Measurements from ENCODE around the gene ITGA2B. TPM values are rescaled to one million over a fixed set of nuclear protein-coding genes. Genes with fewer than 3 reads are reported as not detected.

Gene ITGA2B
- total RNA-seq, 1 experiment from 2014 or later: 8.3 TPM

DNA sequence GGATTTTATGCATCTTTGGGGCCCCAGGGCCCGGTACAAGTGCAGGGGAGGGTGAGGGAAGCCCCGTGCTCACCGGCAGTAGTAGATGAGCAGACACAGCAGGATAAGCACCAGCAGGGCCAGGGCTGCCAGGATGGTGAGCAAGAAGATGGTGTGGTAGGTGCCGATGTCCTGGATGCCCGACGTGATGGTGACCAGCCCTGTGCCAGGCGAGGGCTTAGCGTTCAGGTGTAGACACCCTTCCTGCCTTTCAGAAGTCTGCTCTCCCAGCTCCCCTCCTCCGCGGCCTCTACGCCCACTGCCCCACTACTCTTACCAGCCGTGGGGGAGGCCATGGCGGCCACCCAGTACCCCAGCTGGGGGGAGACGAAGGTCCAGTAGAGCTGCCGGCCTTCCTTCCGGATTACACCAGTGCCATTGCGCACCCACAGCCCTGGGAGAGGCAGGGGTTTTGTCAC is 33.8 kb downstream of the ITGA2B start:
- H3K4me3 Mint-ChIP-seq: peak overlapping the region in 1 of 2 experiments; percentile 52; a peak in 2 of 5 replicates
- Histone ChIP-seq H3K4me1 (ENCODE audit: insufficient read depth, low read length) (peaks cover under 1% of the 10 kb centered on the region; the same call in 1 of the 2 replicates), H4K91ac (ENCODE audit: insufficient read length, low read depth, low read length) (no peak overlapping the region), H3K56ac (ENCODE audit: insufficient read length, low read depth, low read length) (no peak overlapping the region), H3K23me2 (ENCODE audit: insufficient read length, low read depth, low read length, poor library complexity, severe bottlenecking) (peaks cover 3% of the 10 kb centered on the region), H2AFZ (ENCODE audit: low read length) (no peak overlapping the region), H3K4ac (ENCODE audit: low read depth, low read length) (no peak overlapping the region), H3K9ac (ENCODE audit: extremely low read depth, insufficient read length, low read length) (no peak overlapping the region), H2BK5ac (ENCODE audit: insufficient read length, low read length) (no peak overlapping the region), H3K23ac (ENCODE audit: insufficient read length, low read depth, low read length) (no peak overlapping the region), H3T11ph (ENCODE audit: low read length) (no peak overlapping the region), H2BK12ac (ENCODE audit: insufficient read length, low read depth, low read length) (no peak overlapping the region), H2BK15ac (ENCODE audit: low read depth, low read length) (no peak overlapping the region), H4K20me1 (ENCODE audit: control insufficient read depth, insufficient read depth, insufficient read length) (no peaks in the 10 kb centered on the region), H3K4me2 (ENCODE audit: insufficient read depth, insufficient read length, low read length) (no peak overlapping the region), H2BK20ac (ENCODE audit: low read depth, low read length, poor library complexity, severe bottlenecking) (no peak overlapping the region), H4K8ac (replicated peaks; ENCODE audit: insufficient read length, low read depth, low read length) (no peak overlapping the region), H2AK5ac (ENCODE audit: insufficient read length, low read length) (no peak overlapping the region), H3K27ac (ENCODE audit: insufficient read length, low read depth, low read length) (no peak overlapping the region), H2BK120ac (ENCODE audit: low read depth, low read length, poor library complexity, severe bottlenecking) (no peak overlapping the region), H3K79me1 (ENCODE audit: insufficient read depth, low read depth, low read length, poor library complexity, severe bottlenecking) (no peaks in the 10 kb centered on the region), H3K9me3 (ENCODE audit: control insufficient read depth, low read depth, low read length) (no peaks in the 10 kb centered on the region), H3K14ac (ENCODE audit: insufficient read depth, low read length) (no peak overlapping the region), H3K18ac (ENCODE audit: insufficient read length, low read depth, low read length) (no peak overlapping the region), H3K27me3 (ENCODE audit: insufficient read depth, low read length) (no peaks in the 10 kb centered on the region), H4K5ac (ENCODE audit: insufficient read length, low read depth, low read length) (no peak overlapping the region), H3K79me2 (ENCODE audit: insufficient read depth, low read length) (no peaks in the 10 kb centered on the region)
- no peaks in the 10 kb centered on the region; a peak in 1 of 5 replicates for H3K9me3 Mint-ChIP-seq
- no peak overlapping the region for H3K27ac Mint-ChIP-seq
- no peak for DNase-seq
- no CpG with 5 or more reads among the region's 17 CpGs for WGBS (ENCODE audit: extremely low coverage, insufficient read length, low lambda C conversion rate)
- TF ChIP-seq, protein P1, sequence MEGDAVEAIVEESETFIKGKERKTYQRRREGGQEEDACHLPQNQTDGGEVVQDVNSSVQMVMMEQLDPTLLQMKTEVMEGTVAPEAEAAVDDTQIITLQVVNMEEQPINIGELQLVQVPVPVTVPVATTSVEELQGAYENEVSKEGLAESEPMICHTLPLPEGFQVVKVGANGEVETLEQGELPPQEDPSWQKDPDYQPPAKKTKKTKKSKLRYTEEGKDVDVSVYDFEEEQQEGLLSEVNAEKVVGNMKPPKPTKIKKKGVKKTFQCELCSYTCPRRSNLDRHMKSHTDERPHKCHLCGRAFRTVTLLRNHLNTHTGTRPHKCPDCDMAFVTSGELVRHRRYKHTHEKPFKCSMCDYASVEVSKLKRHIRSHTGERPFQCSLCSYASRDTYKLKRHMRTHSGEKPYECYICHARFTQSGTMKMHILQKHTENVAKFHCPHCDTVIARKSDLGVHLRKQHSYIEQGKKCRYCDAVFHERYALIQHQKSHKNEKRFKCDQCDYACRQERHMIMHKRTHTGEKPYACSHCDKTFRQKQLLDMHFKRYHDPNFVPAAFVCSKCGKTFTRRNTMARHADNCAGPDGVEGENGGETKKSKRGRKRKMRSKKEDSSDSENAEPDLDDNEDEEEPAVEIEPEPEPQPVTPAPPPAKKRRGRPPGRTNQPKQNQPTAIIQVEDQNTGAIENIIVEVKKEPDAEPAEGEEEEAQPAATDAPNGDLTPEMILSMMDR (conservative IDR thresholded peaks at IDR 0.05): no peak
- H3K36me3 Mint-ChIP-seq (ENCODE audit: insufficient read depth in 1 of 3, low read depth in 3 of 3): peaks cover 3 to 28% (median 14%) of the 10 kb centered on the region in 3 experiments; a peak in 6 of 7 replicates
- peaks cover 5% of the 10 kb centered on the region; the same call in 1 of the 2 replicates for H3K27me3 Mint-ChIP-seq (ENCODE audit: low read depth)
- H3K4me1 Mint-ChIP-seq: peaks cover 6 to 23% of the 10 kb centered on the region in 2 experiments

Data from H9 (cell line).